DOHH2 (cell line): ENCODE results near the gene PLK3.

Experiments used
- EZH2phosphoT487 ChIP-seq: fragments of 200-600 bp; sonication (generic); IDR thresholded peaks from 2 replicates; pipeline ENCODE4 v1.6.1; 2017; ENCODE audit warnings: borderline replicate concordance, mild to moderate bottlenecking, antibody characterized with exemption, low read length, moderate library complexity, mixed read lengths
- TF ChIP-seq, protein P1 (sequence below): fragments of 200-600 bp; sonication (generic); IDR thresholded peaks from one replicate; pipeline ENCODE4 v1.5.1; 2014; ENCODE audit warnings: antibody characterized with exemption, mild to moderate bottlenecking, low read depth, low read length; ENCODE audit not compliant: poor library complexity, severe bottlenecking

DNA sequence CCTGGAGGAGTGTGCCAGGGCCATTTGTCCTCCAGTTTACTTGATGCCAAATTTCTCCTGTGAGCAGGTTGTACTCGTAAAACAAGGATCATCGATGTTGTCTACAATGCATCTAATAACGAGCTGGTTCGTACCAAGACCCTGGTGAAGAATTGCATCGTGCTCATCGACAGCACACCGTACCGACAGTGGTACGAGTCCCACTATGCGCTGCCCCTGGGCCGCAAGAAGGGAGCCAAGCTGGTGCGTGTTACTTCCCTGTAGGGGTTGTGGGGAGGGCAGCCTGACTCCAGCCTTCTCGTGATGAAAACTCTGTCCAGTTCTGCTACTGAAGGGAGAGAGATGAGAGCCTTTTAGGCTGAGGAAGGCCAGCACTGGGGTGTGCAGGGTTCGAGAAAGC, 22.6 kb upstream of the PLK3 start:
- TF ChIP-seq, protein P1, sequence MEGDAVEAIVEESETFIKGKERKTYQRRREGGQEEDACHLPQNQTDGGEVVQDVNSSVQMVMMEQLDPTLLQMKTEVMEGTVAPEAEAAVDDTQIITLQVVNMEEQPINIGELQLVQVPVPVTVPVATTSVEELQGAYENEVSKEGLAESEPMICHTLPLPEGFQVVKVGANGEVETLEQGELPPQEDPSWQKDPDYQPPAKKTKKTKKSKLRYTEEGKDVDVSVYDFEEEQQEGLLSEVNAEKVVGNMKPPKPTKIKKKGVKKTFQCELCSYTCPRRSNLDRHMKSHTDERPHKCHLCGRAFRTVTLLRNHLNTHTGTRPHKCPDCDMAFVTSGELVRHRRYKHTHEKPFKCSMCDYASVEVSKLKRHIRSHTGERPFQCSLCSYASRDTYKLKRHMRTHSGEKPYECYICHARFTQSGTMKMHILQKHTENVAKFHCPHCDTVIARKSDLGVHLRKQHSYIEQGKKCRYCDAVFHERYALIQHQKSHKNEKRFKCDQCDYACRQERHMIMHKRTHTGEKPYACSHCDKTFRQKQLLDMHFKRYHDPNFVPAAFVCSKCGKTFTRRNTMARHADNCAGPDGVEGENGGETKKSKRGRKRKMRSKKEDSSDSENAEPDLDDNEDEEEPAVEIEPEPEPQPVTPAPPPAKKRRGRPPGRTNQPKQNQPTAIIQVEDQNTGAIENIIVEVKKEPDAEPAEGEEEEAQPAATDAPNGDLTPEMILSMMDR: no peak
- no peak for TF ChIP-seq EZH2phosphoT487
